HepG2 (cell line): ENCODE results near the gene UCP1. TPM values are rescaled to one million over a fixed set of nuclear protein-coding genes. Genes with fewer than 3 reads are reported as not detected.
A peak's percentile ranks its signal among the peaks of the same experiment; 100 is the strongest.

Experiments
- FOXA1 ChIP-seq, 2 experiments: fragments of 450-650 bp in 1 of 2; sonication (generic) in 1 of 2; formaldehyde crosslinking in 1 of 2; IDR thresholded peaks; 2 replicates each; pipeline versions ENCODE4 v1.4.0 to v1.6.1; 2016 to 2020; ENCODE audit warnings: missing genetic modification reagents in 1 of 2
- KDM2A ChIP-seq: sonication (generic); formaldehyde crosslinking; IDR thresholded peaks from 2 replicates; pipeline ENCODE4 v1.4.0; 2020; ENCODE audit warnings: low read depth, missing genetic modification reagents, borderline replicate concordance
- KDM5A ChIP-seq: fragments of 200-600 bp; sonication (generic); IDR thresholded peaks from 2 replicates; pipeline ENCODE4 v1.7.0; 2018; ENCODE audit warnings: antibody characterized with exemption, mild to moderate bottlenecking, low read length, borderline replicate concordance
- NFKB2 ChIP-seq: sonication (generic); formaldehyde crosslinking; IDR thresholded peaks from 2 replicates; pipeline ENCODE4 v1.4.0; 2020; ENCODE audit warnings: missing genetic modification reagents, borderline replicate concordance
- SMC3 ChIP-seq: IDR thresholded peaks from 2 replicates; pipeline ENCODE4 v1.6.1; 2011; ENCODE audit warnings: low read length, improper control_type of control experiment
- SNAI1 ChIP-seq: sonication (generic); formaldehyde crosslinking; IDR thresholded peaks from 2 replicates; pipeline ENCODE4 v1.5.0; 2020; ENCODE audit warnings: mild to moderate bottlenecking, missing genetic modification reagents, borderline replicate concordance
- ZHX1 ChIP-seq: sonication (generic); formaldehyde crosslinking; IDR thresholded peaks from 2 replicates; pipeline ENCODE4 v1.8.1; 2022; ENCODE audit warnings: low read depth, mild to moderate bottlenecking, missing genetic modification reagents
- ZNF17 ChIP-seq: sonication (generic); formaldehyde crosslinking; IDR thresholded peaks from 2 replicates; pipeline ENCODE4 v1.5.0; 2020; ENCODE audit warnings: mild to moderate bottlenecking, missing genetic modification reagents
- ZNF224 ChIP-seq: sonication (generic); formaldehyde crosslinking; IDR thresholded peaks from 2 replicates; pipeline ENCODE4 v1.5.0; 2020; ENCODE audit warnings: mild to moderate bottlenecking, missing genetic modification reagents
- ZNF543 ChIP-seq: sonication (generic); formaldehyde crosslinking; IDR thresholded peaks from 2 replicates; pipeline ENCODE4 v1.4.0; 2020; ENCODE audit warnings: mild to moderate bottlenecking, missing genetic modification reagents
- ZNF556 ChIP-seq: sonication (generic); formaldehyde crosslinking; IDR thresholded peaks from 2 replicates; pipeline ENCODE4 v1.4.0; 2020; ENCODE audit warnings: mild to moderate bottlenecking, missing genetic modification reagents, borderline replicate concordance
- polyA plus RNA-seq, 8 experiments: library from polyadenylated mRNA; depleted of rRNA in 3 of 8; stranded (reverse) in 7 of 8; unstranded in 1 of 8; fragments of >200 nt; fragmentation: Illumina TruSeq in 4 of 8; extraction: Trizol in 4 of 8; gene quantifications; 2 replicates each; pipeline versions ENCODE4 v1.2.1 to v1.2.3, GENCODE V29; 2011 to 2016; ENCODE audit warnings: low read depth in 4 of 8, missing spikeins in 1 of 8, mixed read lengths in 1 of 8; ENCODE audit not compliant: insufficient read depth in 1 of 8
- total RNA-seq, 5 experiments: library from RNA; depleted of rRNA; stranded (reverse); fragments of >200 nt; fragmentation: Illumina TruSeq; extraction: Trizol; gene quantifications; 2 replicates each; pipeline ENCODE4 v1.2.3, GENCODE V29; 2016; ENCODE audit warnings: low read depth in 1 of 5

The UCP1 gene
- total and polyA plus RNA-seq, 2 of the 13 experiments (the other 11 are each of a cell fraction or from before 2014, with no cell fraction given), result 0.11 TPM

- no peak for TF ChIP-seq ZNF17 (CRISPR knock-in tag)
- no peak for TF ChIP-seq FOXA1 (IDR thresholded peaks at IDR 0.05)
- TF ChIP-seq FOXA1 (CRISPR knock-in tag; IDR thresholded peaks at IDR 0.05), result no peak
- TF ChIP-seq NFKB2 (CRISPR knock-in tag), result 0 out of 2 replicates have a peak, but pooled peaks have one; percentile 28
- no peak for TF ChIP-seq KDM2A (CRISPR knock-in tag)
- no peak for TF ChIP-seq ZHX1
- TF ChIP-seq KDM5A, result no peak
- no peak for TF ChIP-seq ZNF224 (CRISPR knock-in tag)
- 0 out of 2 replicates have a peak, but pooled peaks have one; percentile 25 for TF ChIP-seq ZNF556 (CRISPR knock-in tag)
- no peak for TF ChIP-seq SMC3
- no peak for TF ChIP-seq ZNF543
- TF ChIP-seq SNAI1 (CRISPR knock-in tag), result no peak
These were observed at the start of gene UCP1 (continued) for GRCh38 chr4:140568507-140569306.
